Skeletal muscle tissue (tissue), 4 donors: ENCODE results near the gene TDRD5. TPM values are rescaled to one million over a fixed set of nuclear protein-coding genes. Genes with fewer than 3 reads are reported as not detected.

ENCODE experiments used
- H3K27ac ChIP-seq: one replicate; pipeline ENCODE4 v1.7.0; 2013; ENCODE audit warnings: mild to moderate bottlenecking, low read depth, low read length, inconsistent platforms
- H3K27me3 ChIP-seq, 3 donors: one replicate each; pipeline ENCODE4 v1.7.0; 2013; ENCODE audit warnings: low read length in 3 of 3; ENCODE audit not compliant: control insufficient read depth in 3 of 3, insufficient read depth in 3 of 3
- H3K36me3 ChIP-seq, 3 donors: one replicate each; pipeline ENCODE4 v1.7.0; 2013; ENCODE audit warnings: low read length in 3 of 3; ENCODE audit not compliant: control insufficient read depth in 3 of 3, insufficient read depth in 3 of 3
- H3K4me1 ChIP-seq, 3 donors: one replicate each; pipeline ENCODE4 v1.7.0; 2013; ENCODE audit warnings: low read length in 3 of 3, mild to moderate bottlenecking in 3 of 3; ENCODE audit not compliant: control insufficient read depth in 3 of 3, insufficient read depth in 3 of 3
- H3K4me3 ChIP-seq, 3 donors: one replicate each; pipeline ENCODE4 v1.7.0; 2013; ENCODE audit warnings: low read length in 3 of 3
- H3K9ac ChIP-seq, 3 donors: one replicate each; pipeline ENCODE4 v1.7.0; 2013; ENCODE audit warnings: low read length in 3 of 3, mild to moderate bottlenecking in 3 of 3, moderate library complexity in 2 of 3, low read depth in 1 of 3
- H3K9me3 ChIP-seq, 3 donors: one replicate each; pipeline ENCODE4 v1.7.0; 2013; ENCODE audit warnings: low read length in 3 of 3; ENCODE audit not compliant: control insufficient read depth in 3 of 3
- total RNA-seq: library from RNA; depleted of rRNA; stranded (reverse); fragments of >200 nt; gene quantifications from one replicate; pipeline ENCODE4 v1.2.3, GENCODE V29; 2014
- donor health status: Osteomylitis.

The TDRD5 gene
- total RNA-seq, 1 donor from 2014 or later: under 0.01 TPM

GRCh38 chr1:179598631-179599030 lies 7.0 kb downstream of the TDRD5 start:
- Histone ChIP-seq H3K9me3 (no peaks in the 10 kb centered on the region), H3K27me3 (peaks cover 0 to 2% (median 0%) of the 10 kb centered on the region in 3 donors), H3K4me3 (no peak overlapping the region), H3K9ac (no peak overlapping the region), H3K27ac (no peak overlapping the region), H3K36me3 (no peaks in the 10 kb centered on the region), H3K4me1 (no peaks in the 10 kb centered on the region)

GRCh38 chr1:179599623-179600249 lies 8.1 kb downstream of the TDRD5 start:
- no peaks in the 10 kb centered on the region for H3K9me3 ChIP-seq
- no peak overlapping the region for H3K9ac ChIP-seq
- no peaks in the 10 kb centered on the region for H3K4me1 ChIP-seq
- H3K27me3 ChIP-seq: no peaks in the 10 kb centered on the region
- H3K27ac ChIP-seq: no peak overlapping the region
- H3K36me3 ChIP-seq: no peaks in the 10 kb centered on the region
- H3K4me3 ChIP-seq: no peak overlapping the region

DNA sequence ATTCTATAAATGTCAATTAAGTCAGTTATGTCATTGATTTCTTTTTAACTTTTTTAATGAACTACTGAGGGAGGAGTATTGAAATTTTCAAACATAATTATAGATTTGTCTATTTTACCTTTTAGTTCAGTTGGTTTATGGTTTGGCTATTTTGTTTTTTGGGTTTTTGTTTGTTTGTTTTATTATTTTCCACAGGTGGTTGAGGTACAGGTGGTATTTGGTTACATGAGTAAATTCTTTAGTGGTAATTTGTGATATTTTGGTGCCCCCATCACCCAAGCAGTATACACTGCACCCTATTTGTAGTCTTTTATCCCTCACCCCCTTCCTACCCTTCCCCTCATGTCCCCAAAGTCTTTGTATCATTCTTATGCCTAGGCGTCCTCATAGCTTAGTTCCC lies 9.5 kb downstream of the TDRD5 start:
- Histone ChIP-seq H3K27ac (no peak overlapping the region), H3K36me3 (no peaks in the 10 kb centered on the region), H3K27me3 (no peaks in the 10 kb centered on the region), H3K9me3 (no peaks in the 10 kb centered on the region), H3K9ac (no peak overlapping the region), H3K4me1 (no peaks in the 10 kb centered on the region), H3K4me3 (no peak overlapping the region)

GRCh38 chr1:179612361-179612760 lies 20.7 kb downstream of the TDRD5 start:
- Histone ChIP-seq H3K4me1 (no peaks in the 10 kb centered on the region), H3K36me3 (no peaks in the 10 kb centered on the region), H3K27ac (no peak overlapping the region), H3K4me3 (no peak overlapping the region), H3K9ac (no peak overlapping the region), H3K27me3 (peaks cover 2 to 4% (median 3%) of the 10 kb centered on the region in 3 donors), H3K9me3 (no peaks in the 10 kb centered on the region)

GRCh38 chr1:179630719-179631118 lies 39.1 kb downstream of the TDRD5 start:
- H3K27ac ChIP-seq: no peak overlapping the region
- H3K4me1 ChIP-seq: no peaks in the 10 kb centered on the region

DNA sequence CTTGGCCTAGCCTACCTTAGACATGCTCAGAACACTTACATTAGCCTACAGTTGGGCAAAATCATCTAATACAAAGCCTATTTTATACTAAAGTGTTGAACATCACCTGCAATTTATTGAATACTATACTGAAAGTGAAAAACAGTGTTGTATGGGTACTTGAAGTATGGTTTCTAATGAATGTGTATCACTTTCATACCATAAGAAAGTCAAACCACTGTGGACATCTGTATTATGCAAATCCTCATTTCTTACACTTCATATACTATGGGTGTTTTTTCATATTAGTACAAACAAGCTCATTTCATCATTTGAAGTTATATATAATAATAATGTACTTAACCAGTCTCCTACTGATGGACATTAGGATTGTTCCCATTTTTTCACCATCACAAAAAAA lies 41.2 kb downstream of the TDRD5 start:
- H3K27me3 ChIP-seq: no peaks in the 10 kb centered on the region
- H3K4me3 ChIP-seq: no peak overlapping the region
- H3K9me3 ChIP-seq: no peaks in the 10 kb centered on the region
- H3K36me3 ChIP-seq: no peaks in the 10 kb centered on the region
- H3K27ac ChIP-seq: no peak overlapping the region
- H3K4me1 ChIP-seq: no peaks in the 10 kb centered on the region
- no peak overlapping the region for H3K9ac ChIP-seq

More at GRCh38 chr1:179630719-179631118, 39.1 kb downstream of the TDRD5 start:
- no peaks in the 10 kb centered on the region for H3K27me3 ChIP-seq
- no peak overlapping the region for H3K9ac ChIP-seq
- H3K36me3 ChIP-seq: no peaks in the 10 kb centered on the region
- no peaks in the 10 kb centered on the region for H3K9me3 ChIP-seq
- no peak overlapping the region for H3K4me3 ChIP-seq

DNA sequence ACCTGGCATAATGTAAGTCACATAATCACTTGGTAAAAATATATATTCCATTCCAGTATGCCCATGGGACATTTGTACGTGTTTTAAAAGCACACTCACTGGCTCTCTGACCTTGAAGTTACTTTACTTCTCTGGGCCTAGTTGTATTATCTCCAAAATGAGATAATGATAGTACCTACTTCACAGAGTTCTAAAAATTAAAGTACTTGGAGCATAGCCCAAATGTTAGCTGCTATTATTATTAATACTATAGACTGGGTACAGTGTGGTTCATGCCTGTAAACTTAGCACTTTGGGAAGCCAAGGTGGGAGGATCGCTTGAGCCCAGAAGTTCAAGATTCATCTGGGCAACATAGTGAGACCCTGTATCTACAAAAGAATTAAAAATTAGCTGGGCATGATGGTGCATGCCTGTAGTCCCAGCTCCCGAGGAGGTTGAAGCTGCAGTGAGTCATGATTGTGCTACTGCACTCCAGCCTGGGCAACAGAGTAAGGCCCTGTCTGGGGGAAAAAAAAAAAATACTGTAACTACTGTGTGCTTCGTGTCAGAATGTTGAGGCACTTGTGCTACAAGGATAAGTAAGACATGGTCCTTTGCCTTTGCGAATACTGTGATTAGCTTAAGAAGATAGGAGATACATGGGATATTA lies 45.7 kb downstream of the TDRD5 start:
- Histone ChIP-seq H3K9me3 (no peaks in the 10 kb centered on the region), H3K4me1 (no peaks in the 10 kb centered on the region), H3K4me3 (no peak overlapping the region), H3K27me3 (no peaks in the 10 kb centered on the region), H3K9ac (no peak overlapping the region), H3K27ac (no peak overlapping the region), H3K36me3 (no peaks in the 10 kb centered on the region)

- H3K4me1 ChIP-seq: no peaks in the 10 kb centered on the region
- no peaks in the 10 kb centered on the region for H3K9me3 ChIP-seq
Measured at GRCh38 chr1:179661018-179661417, 69.4 kb downstream of the TDRD5 start.

GRCh38 chr1:179663810-179664209 lies 72.2 kb downstream of the TDRD5 start:
- Histone ChIP-seq H3K4me3 (no peak overlapping the region), H3K27ac (no peak overlapping the region), H3K9ac (no peak overlapping the region), H3K27me3 (no peaks in the 10 kb centered on the region), H3K36me3 (no peaks in the 10 kb centered on the region), H3K9me3 (no peaks in the 10 kb centered on the region), H3K4me1 (no peaks in the 10 kb centered on the region)

More at GRCh38 chr1:179661018-179661417, 69.4 kb downstream of the TDRD5 start:
- Histone ChIP-seq H3K27ac (no peak overlapping the region), H3K36me3 (no peaks in the 10 kb centered on the region), H3K9ac (no peak overlapping the region), H3K4me3 (no peak overlapping the region), H3K27me3 (no peaks in the 10 kb centered on the region)

DNA sequence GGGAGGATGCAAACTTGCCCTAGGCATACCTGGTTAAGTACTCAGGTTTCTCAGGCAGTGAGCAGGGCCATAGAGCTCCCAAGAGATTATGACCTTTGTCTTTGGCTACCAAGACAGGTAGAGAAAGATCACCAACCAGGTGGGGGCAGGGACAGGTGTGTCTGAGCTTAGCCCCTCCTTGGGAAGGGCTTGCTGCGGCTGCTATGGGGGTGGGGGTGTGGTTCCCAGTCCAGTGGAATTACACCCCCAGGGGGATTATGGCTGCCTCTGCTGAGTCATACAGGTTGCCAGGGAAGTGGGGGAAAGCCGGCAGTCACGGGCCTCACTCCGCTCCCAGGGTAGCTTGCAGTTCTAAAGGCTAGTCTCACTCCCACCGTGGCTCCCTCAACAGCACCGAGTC lies 86.2 kb downstream of the TDRD5 start:
- Histone ChIP-seq H3K36me3 (no peaks in the 10 kb centered on the region), H3K4me1 (no peaks in the 10 kb centered on the region), H3K4me3 (no peak overlapping the region), H3K27ac (no peak overlapping the region), H3K27me3 (no peaks in the 10 kb centered on the region), H3K9ac (no peak overlapping the region), H3K9me3 (no peaks in the 10 kb centered on the region)
